OCI-LY7 (cell line): ENCODE data around the gene DFFB.

Experiments used
- CTCF ChIP-seq: fragments of 200-600 bp; sonication (generic); conservative IDR thresholded peaks from 2 replicates; pipeline ENCODE4 v1.5.1; 2014; ENCODE audit warnings: mild to moderate bottlenecking, antibody characterized with exemption, low read length, moderate library complexity, mixed read lengths
- EZH2phosphoT487 ChIP-seq: fragments of 200-600 bp; sonication (generic); IDR thresholded peaks from 2 replicates; pipeline ENCODE4 v1.6.1; 2018; ENCODE audit warnings: low read depth, borderline replicate concordance, mild to moderate bottlenecking, mixed run types, antibody characterized with exemption, low read length, moderate library complexity, mixed read lengths

DNA sequence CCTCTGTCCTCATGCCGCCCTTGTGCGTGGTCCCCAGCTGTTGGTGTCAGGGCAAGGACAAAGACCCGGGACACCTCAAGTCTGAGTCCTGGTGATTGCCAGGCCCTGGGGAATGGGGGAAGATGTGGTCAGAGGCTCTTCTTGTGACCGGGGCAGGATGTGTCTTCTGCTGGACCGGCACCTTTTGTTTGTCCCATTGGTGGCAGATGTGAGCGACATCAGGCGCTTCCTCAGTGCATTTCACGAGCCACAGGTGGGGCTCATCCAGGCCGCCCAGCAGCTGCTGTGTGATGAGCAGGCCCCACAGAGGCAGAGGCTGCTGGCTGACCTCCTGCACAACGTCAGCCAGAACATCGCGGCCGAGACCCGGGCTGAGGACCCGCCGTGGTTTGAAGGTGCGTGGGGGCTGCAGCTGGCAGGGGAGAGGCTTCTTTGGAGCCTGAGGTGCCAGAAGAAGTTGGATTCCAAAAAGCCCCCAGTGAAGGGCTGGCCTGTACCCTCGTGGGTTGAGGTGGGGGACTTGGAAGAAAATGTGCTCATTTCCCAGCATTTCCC is 8.4 kb downstream of the DFFB start:
- TF ChIP-seq EZH2phosphoT487 = no peak
- no peak for TF ChIP-seq CTCF
